NCI-H1105 (cell line): Measurements from ENCODE around the gene MS4A4E.
"Not testable (repeated sequence)": the region's sequence is repeated elsewhere in the genome, so short reads cannot be mapped to it uniquely, and the experiment has no call there.

Experiments used
- DNase-seq: peaks from one replicate; lab custom pipeline; 2025; lab: John Stamatoyannopoulos, UW

Gene MS4A4E

GRCh38 chr11:60242740-60243239 is at the start of gene MS4A4E:
Gene MS4A4E (minus strand): TSS chr11:60243137. CDS start chr11:60230055, 13,082 bp downstream.
- no peak for DNase-seq

GRCh38 chr11:60292145-60292544 is 49.2 kb upstream of the MS4A4E start:
- no peak for DNase-seq

- no peak for DNase-seq
Measured at GRCh38 chr11:60288531-60288930, 45.6 kb upstream of the MS4A4E start.

GRCh38 chr11:60285411-60286126 is 42.6 kb upstream of the MS4A4E start:
- not testable (repeated sequence) for DNase-seq

- no peak for DNase-seq
Measured at GRCh38 chr11:60282286-60282685, 39.3 kb upstream of the MS4A4E start.

GRCh38 chr11:60281485-60281884 is 38.5 kb upstream of the MS4A4E start:
- DNase-seq, result no peak

GRCh38 chr11:60280412-60280811 is 37.5 kb upstream of the MS4A4E start, which contains the start of gene MS4A4A:
Gene MS4A4A (plus strand): TSS chr11:60280666. CDS start chr11:60280676, 10 bp downstream.
- DNase-seq, result no peak

- no peak for DNase-seq
Measured at GRCh38 chr11:60274416-60274815, 31.5 kb upstream of the MS4A4E start.

GRCh38 chr11:60265373-60266214 is 22.7 kb upstream of the MS4A4E start:
- DNase-seq, result peak; percentile 46

GRCh38 chr11:60264644-60265043 is 21.7 kb upstream of the MS4A4E start:
- no peak for DNase-seq

- no peak for DNase-seq
Measured at GRCh38 chr11:60263402-60263801, 20.5 kb upstream of the MS4A4E start.

GRCh38 chr11:60261014-60261413 is 18.1 kb upstream of the MS4A4E start:
- DNase-seq, result no peak

GRCh38 chr11:60257956-60258722 is 15.2 kb upstream of the MS4A4E start:
- no peak for DNase-seq

- DNase-seq, result no peak
Measured at GRCh38 chr11:60252213-60253108, 9.5 kb upstream of the MS4A4E start.

GRCh38 chr11:60251485-60252212 is 8.7 kb upstream of the MS4A4E start:
- DNase-seq, result peak; percentile 26

- DNase-seq, result no peak
Measured at GRCh38 chr11:60241786-60242185, 1.2 kb downstream of the MS4A4E start.

GRCh38 chr11:60240662-60241061 is 2.3 kb downstream of the MS4A4E start:
- no peak for DNase-seq

GRCh38 chr11:60235321-60235720 is 7.6 kb downstream of the MS4A4E start:
- DNase-seq, result no peak

GRCh38 chr11:60230681-60231080 is 12.3 kb downstream of the MS4A4E start:
- no peak for DNase-seq

GRCh38 chr11:60222141-60222540 is 20.8 kb downstream of the MS4A4E start:
- no peak for DNase-seq
